Lower leg skin (tissue), 4 donors: ENCODE results near the gene CFAP65. TPM values are rescaled to one million over a fixed set of nuclear protein-coding genes. Genes with fewer than 3 reads are reported as not detected.
A peak's percentile ranks its signal among the peaks of the same experiment; 100 is the strongest.

Experiments
- DNase-seq, 2 donors: peaks; one replicate each; pipeline ENCODE4 v3.0.0-alpha.2; 2019; ENCODE audit warnings: low spot score in 2 of 2
- H3K4me3 ChIP-seq: fragments of 200-600 bp; sonication (generic); 2 replicates; pipeline ENCODE4 v1.5.1; 2017; ENCODE audit warnings: mild to moderate bottlenecking, low read depth; ENCODE audit not compliant: poor library complexity, severe bottlenecking
- CTCF ChIP-seq, 3 donors: fragments of 450-650 bp; IDR thresholded peaks; one replicate each; pipeline ENCODE4 v1.5.1; 2016; ENCODE audit warnings: antibody characterized with exemption in 3 of 3, mild to moderate bottlenecking in 3 of 3, moderate library complexity in 2 of 3
- POLR2A ChIP-seq, 2 donors: fragments of 450-650 bp; IDR thresholded peaks; one replicate each; pipeline ENCODE4 v1.6.1; 2016 to 2017; ENCODE audit warnings: antibody characterized with exemption in 2 of 2, mild to moderate bottlenecking in 1 of 2, moderate library complexity in 1 of 2
- WGBS, 2 donors: methylation state at CpG; one replicate each; pipeline ENCODE4 v1.1.5; 2018; 5-methylcytosine and 5-hydroxymethylcytosine counted together
- intact Hi-C: fragments of 100-400 bp; cut with DNase I; formaldehyde crosslinking; loops from one replicate; pipeline ENCODE4 v1.15.0; 2023; ENCODE audit warnings: low total_unique reads
- total RNA-seq, 4 donors: library from RNA; depleted of rRNA; stranded (reverse); fragments of >200 nt; gene quantifications; one replicate each; pipeline ENCODE4 v1.1.0, GENCODE V29; 2016

The CFAP65 gene
- total RNA-seq, 4 donors from 2014 or later = not detected

- DNase-seq = no peak
- TF ChIP-seq CTCF (IDR thresholded peaks at IDR 0.05) = no peak
- no peak for TF ChIP-seq POLR2A (IDR thresholded peaks at IDR 0.05)
- 66 to 67% methylated on average over 4 of the region's 4 CpGs for WGBS, 2 donors
- no peak overlapping the region for H3K4me3 ChIP-seq
- intact Hi-C loops = no loop called here
These were observed 66.1 kb downstream of the CFAP65 start for GRCh38 chr2:218975060-218975777.

DNA sequence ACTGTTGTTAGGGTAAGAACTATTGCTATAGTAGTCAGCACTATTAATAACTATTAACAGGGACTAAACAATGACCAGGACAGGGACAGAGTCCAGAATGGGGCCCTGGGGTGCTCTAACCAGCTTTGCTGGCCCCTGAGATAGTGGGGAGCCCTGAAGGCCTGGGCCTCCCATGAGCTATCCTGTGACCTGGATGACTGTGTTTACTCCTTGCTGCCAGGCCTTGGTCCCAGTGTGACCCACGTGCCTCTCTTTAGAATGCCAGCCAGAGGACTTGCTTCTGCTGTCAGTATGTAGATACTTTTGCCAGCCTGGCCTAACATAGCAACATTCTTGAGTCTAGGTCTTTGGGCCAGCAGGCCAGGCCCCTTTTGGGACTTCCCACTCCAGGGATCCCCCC, 70.4 kb downstream of the CFAP65 start:
- DNase-seq = no peak
- no peak overlapping the region for H3K4me3 ChIP-seq
- TF ChIP-seq CTCF (IDR thresholded peaks at IDR 0.05) (no peak), POLR2A (IDR thresholded peaks at IDR 0.05) (no peak)
- WGBS, 2 donors = 0 to 31% methylated on average over 1 of the region's 1 CpG
- intact Hi-C loops = no loop called here

DNA sequence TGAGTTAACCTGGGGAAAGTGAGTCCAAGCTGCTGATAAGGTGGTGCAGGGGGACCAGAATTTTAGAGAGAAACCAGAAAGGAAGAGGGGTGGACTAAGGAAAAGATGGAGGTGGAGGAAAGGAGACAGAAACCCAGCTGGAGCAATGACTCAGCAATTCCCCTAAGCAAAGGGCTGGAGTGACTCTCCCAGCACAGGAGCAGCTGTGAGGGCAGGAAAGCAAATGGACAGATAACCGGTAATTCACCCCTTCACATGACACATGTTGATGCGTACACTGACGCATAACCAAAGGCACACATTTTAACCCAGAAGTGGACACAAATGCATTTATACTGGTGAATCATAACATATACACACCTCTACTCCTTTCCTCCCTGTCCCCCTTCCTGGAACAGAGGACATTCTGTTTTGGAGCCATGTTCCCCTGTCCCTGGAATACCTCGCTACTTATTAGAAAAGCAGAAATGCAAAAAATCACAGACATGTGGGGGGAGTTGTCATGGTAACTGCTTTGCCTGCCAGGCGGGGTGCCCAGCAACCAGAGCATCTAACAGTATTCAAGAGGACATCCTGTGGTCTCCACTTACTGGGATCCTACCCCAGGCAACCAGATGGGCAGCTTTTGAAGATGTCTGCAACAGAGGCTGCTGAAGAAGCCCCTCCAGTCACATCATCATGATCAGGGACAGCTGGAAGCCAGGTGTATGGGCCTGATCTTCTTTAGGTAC, 77.1 kb downstream of the CFAP65 start:
- TF ChIP-seq CTCF (IDR thresholded peaks at IDR 0.05) (no peak), POLR2A (IDR thresholded peaks at IDR 0.05) (no peak)
- peak in 1 of 2 donors; percentile 46 for DNase-seq
- intact Hi-C loops = no loop called here
- no peak overlapping the region for H3K4me3 ChIP-seq
- WGBS, 2 donors = 47 to 52% methylated on average over 5 of the region's 5 CpGs

DNA sequence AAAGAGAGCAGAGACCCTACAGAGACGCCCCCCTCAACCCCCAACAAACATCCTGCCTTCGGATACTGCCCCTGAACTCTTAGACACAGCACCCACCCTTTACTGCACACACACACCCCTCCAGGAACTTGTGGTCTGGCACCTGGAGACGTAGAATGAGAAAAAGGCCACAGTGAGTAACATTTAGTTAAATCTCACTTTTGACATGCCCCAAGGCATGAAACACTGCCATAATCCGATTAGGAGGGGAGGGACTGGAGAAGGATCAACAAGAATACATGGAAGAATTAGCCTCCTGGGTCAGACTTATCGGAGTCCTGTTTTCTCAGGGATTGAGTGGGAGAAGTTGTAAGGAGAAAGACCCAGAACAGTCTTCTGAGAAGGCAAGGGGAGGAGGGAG, 77.7 kb downstream of the CFAP65 start:
- TF ChIP-seq CTCF (IDR thresholded peaks at IDR 0.05) (no peak), POLR2A (IDR thresholded peaks at IDR 0.05) (no peak)
- DNase-seq = no peak
- H3K4me3 ChIP-seq = no peak overlapping the region
- 20 to 23% methylated on average over 5 of the region's 5 CpGs for WGBS, 2 donors
- intact Hi-C loops = no loop called here

DNA sequence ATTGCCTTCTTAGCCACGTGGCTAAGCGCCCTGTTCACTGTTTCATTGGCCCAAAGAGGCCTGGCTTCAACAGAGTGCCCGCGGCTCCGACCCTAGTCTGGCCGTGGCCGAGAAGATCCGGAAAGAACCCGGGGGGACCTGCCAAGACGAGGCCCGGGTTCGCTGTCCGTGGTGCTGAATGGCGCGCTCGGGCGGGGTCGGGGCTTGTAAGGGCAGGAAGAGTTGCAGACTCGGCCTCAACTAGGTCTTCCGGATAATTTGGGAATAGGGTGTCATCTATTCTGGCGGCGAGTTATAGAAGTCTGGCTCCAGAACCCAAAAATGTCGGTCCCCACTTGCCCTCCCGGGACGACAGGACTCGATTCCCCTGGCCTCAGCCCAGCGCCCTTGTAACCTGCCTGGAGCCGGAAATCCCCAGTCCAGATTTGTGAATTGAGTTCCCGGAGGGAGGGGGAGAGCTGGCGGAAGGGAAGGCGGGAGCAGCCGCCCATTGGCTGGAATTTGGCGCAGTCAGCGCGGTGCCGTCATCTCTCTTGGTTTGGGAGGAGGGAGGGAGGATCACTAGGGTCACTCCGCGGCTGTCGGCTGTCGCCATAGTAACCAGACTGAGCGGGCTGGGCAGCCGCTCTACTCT, 78.3 kb downstream of the CFAP65 start:
- peak; percentile 48 to 90 for DNase-seq
- intact Hi-C loops = no loop called here
- H3K4me3 ChIP-seq = no peak overlapping the region
- WGBS, 2 donors = 1 to 3% methylated on average over 37 to 40 of the region's 42 CpGs
- no peak for TF ChIP-seq POLR2A (IDR thresholded peaks at IDR 0.05)
- TF ChIP-seq CTCF (IDR thresholded peaks at IDR 0.05) = no peak
